ENCODE measurements around the gene ACAN.

The ACAN gene

GRCh38 chr15:88842156-88842555 is 38.9 kb downstream of the ACAN start:
- no peak for DNase-seq (ENCODE audit: low read depth in 2 of 2)

- DNase-seq (ENCODE audit: low read depth in 2 of 2) = no peak
Observed at GRCh38 chr15:88843334-88843733, 40.1 kb downstream of the ACAN start.

GRCh38 chr15:88844749-88845386 is 41.6 kb downstream of the ACAN start:
- DNase-seq (ENCODE audit: low read depth in 2 of 2) = no peak

GRCh38 chr15:88845616-88846015 is 42.4 kb downstream of the ACAN start:
- no peak for DNase-seq (ENCODE audit: low read depth in 2 of 2)

GRCh38 chr15:88847144-88847543 is 43.9 kb downstream of the ACAN start:
- no peak for DNase-seq (ENCODE audit: low read depth in 2 of 2)

GRCh38 chr15:88848203-88848602 is 45.0 kb downstream of the ACAN start:
- DNase-seq (ENCODE audit: low read depth in 2 of 2) = no peak

- no peak for DNase-seq (ENCODE audit: low read depth in 2 of 2)
Observed at GRCh38 chr15:88849376-88850072, 46.3 kb downstream of the ACAN start.

- no peak for DNase-seq (ENCODE audit: low read depth in 2 of 2)
Observed at GRCh38 chr15:88852476-88852875, 49.2 kb downstream of the ACAN start.

- no peak for DNase-seq (ENCODE audit: low read depth in 2 of 2)
Observed at GRCh38 chr15:88858934-88859333, 55.7 kb downstream of the ACAN start.

GRCh38 chr15:88859550-88859949 is 56.3 kb downstream of the ACAN start:
- DNase-seq (ENCODE audit: low read depth in 2 of 2) = no peak

GRCh38 chr15:88860212-88860611 is 57.0 kb downstream of the ACAN start:
- DNase-seq (ENCODE audit: low read depth in 2 of 2) = no peak

GRCh38 chr15:88863412-88863811 is 60.2 kb downstream of the ACAN start:
- DNase-seq (ENCODE audit: low read depth in 2 of 2) = no peak

GRCh38 chr15:88864861-88865497 is 61.7 kb downstream of the ACAN start:
- no peak for DNase-seq (ENCODE audit: low read depth in 2 of 2)

GRCh38 chr15:88865498-88866099 is 62.4 kb downstream of the ACAN start:
- no peak for DNase-seq (ENCODE audit: low read depth in 2 of 2)

GRCh38 chr15:88866295-88866881 is 63.2 kb downstream of the ACAN start:
- DNase-seq (ENCODE audit: low read depth in 2 of 2) = no peak

- DNase-seq (ENCODE audit: low read depth in 2 of 2) = no peak
Observed at GRCh38 chr15:88871313-88871712, 68.1 kb downstream of the ACAN start.

- no peak for DNase-seq (ENCODE audit: low read depth in 2 of 2)
Observed at GRCh38 chr15:88872106-88872505, 68.9 kb downstream of the ACAN start.

- DNase-seq (ENCODE audit: low read depth in 2 of 2) = no peak
Observed at GRCh38 chr15:88872706-88873105, 69.5 kb downstream of the ACAN start.

- no peak for DNase-seq (ENCODE audit: low read depth in 2 of 2)
Observed at GRCh38 chr15:88873786-88874185, 70.5 kb downstream of the ACAN start.

- DNase-seq (ENCODE audit: low read depth in 2 of 2) = no peak
Observed at GRCh38 chr15:88874275-88874674, 71.0 kb downstream of the ACAN start.

- no peak for DNase-seq (ENCODE audit: low read depth in 2 of 2)
Observed at GRCh38 chr15:88874684-88875083, 71.4 kb downstream of the ACAN start.

- no peak for DNase-seq (ENCODE audit: low read depth in 2 of 2)
Observed at GRCh38 chr15:88876573-88876972, 73.3 kb downstream of the ACAN start.

Data from stimulated activated CD4-positive, alpha-beta T cell treated with anti-CD3 and anti-CD28 coated beads, Interleukin-1b, Interleukin-23, amount 100 ng/mL, for 1 hour (primary cell).